Measurements from ENCODE around the gene ZNF23. TPM values are rescaled to one million over a fixed set of nuclear protein-coding genes. Genes with fewer than 3 reads are reported as not detected.
A peak's percentile ranks its signal among the peaks of the same experiment; 100 is the strongest.

Gene ZNF23
- polyA plus RNA-seq, 10 donors = 9.1 to 14.0 (median 10.6) TPM

DNA sequence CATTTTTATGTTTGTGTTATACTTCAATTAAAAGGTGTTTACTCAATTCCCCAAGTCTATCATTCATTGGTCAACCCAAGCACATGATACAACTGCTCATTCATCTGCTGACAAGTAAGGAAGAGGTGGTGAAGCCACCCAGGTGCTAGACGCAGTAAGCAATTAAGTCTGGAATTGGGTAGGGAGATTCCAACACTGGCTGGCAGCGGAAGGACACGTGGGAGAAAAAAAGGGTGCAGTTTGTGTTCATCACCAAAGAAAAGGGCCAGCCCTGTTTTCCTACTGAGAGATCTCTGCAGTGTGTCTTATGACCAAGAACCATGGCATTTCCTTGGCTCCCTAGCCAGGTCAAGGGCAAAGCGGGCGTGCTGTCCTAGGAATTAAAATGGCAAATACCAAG lies 11.8 kb upstream of the ZNF23 start:
- DNase-seq = no peak

- no peak for DNase-seq
These were observed 10.9 kb upstream of the ZNF23 start for GRCh38 chr16:71472931-71473330.

GRCh38 chr16:71472051-71472450 lies 10.0 kb upstream of the ZNF23 start:
- no peak for DNase-seq

DNA sequence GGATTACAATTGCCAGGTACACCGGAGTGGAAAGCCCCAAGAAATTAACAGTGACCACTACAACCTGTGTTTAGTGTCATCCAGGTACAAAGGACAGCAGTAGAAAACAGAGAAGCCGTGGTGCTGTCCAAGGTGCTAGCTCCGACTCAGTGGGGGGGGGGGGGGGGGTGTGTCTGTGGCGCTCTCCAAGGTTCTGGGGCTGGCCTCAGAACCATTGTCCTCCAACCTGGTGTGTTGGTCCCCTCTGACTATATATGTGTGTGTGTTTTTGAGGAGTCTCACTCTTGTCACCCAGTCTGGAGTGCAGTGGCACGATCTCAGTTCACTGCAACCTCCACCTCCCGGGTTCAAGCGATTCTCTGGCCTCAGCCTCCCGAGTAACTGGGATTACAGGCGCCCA lies 5.8 kb upstream of the ZNF23 start:
- peak; percentile 21 to 53 (median 46) for DNase-seq

DNA sequence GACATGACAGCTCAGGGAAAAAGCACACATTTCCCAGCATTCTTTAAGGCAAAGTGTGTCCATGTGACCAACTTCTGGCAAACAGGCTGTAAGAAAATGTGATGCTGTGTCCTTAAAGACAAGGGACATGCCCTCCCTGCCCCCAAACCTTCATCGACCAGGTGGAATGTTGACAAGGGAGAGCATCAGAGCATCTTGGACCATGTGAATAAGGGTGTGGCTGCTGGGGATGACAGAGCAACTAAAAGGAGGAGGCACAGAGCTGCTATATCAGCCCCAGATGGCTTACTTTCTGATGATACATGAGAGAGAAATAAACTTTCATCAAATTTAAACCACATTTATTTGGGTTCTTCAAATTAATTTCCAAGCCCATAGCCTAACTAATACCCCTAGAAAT lies 2.2 kb upstream of the ZNF23 start:
- no peak for DNase-seq

DNA sequence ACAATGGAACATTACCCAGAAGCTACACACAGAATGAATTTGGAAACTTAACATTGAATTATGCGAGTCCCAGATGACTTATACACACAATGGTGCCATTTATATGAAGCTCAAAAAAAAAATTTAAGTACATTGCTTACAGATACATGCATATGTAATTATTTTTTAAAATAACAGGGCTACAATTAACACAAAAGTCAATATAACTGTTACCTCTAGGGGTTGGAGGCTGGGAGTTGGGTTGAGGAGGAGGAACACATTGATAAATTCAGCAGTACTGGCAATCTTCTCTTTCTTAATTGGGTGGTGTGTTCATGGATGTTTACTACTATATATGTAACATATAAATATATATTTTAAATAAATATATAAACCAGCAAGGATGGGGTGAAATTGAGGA lies 1.1 kb downstream of the ZNF23 start:
- DNase-seq = no peak

- peak in 1 of 3 donors; percentile 72 for DNase-seq
These were observed 1.8 kb downstream of the ZNF23 start for GRCh38 chr16:71460236-71460635.

- DNase-seq = no peak
These were observed 2.5 kb downstream of the ZNF23 start for GRCh38 chr16:71459510-71459909.

DNA sequence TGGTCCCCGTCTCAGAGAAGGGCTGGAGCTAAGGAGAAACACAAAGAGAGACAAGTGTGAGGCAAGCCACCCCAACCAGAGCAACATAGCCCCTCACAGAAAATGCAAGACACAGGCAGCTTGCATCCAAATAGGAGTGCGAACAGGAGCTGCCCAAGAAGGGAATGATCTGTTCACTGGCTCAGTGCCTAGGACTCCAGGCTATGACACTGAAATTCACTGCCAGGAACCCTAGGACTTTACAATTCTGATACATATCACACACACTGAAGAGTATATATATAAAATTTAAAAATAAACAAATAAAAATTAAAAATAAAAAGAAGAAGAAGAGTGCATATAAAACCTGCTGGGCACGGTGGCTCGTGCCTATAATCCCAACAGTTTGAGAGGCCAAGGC lies 5.2 kb downstream of the ZNF23 start:
- DNase-seq = no peak

GRCh38 chr16:71453036-71453435 lies 9.0 kb downstream of the ZNF23 start:
- DNase-seq = no peak

GRCh38 chr16:71449020-71449419 lies 13.0 kb downstream of the ZNF23 start:
- DNase-seq = no peak

GRCh38 chr16:71448274-71448866 lies 13.7 kb downstream of the ZNF23 start:
- DNase-seq = no peak

DNA sequence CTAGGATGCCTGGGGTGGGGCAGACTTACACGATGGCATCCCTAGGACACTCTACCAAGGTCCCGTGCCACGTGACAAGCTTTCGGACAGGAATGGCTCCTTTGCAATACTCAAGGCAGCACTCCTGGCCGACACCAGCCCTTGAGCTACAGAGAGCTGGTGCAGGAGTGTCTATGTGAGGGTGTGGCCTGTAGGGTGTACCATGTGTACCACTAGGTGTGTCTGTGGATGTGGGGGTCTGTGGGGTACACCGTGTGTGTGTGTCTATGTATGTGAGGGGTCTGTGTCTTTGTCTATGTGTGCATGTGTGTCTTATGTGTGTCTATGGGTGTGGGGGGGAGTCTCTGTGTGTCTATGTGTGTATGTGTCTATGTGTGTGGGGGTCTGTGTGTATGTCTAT lies 18.3 kb downstream of the ZNF23 start:
- no peak for DNase-seq

DNA sequence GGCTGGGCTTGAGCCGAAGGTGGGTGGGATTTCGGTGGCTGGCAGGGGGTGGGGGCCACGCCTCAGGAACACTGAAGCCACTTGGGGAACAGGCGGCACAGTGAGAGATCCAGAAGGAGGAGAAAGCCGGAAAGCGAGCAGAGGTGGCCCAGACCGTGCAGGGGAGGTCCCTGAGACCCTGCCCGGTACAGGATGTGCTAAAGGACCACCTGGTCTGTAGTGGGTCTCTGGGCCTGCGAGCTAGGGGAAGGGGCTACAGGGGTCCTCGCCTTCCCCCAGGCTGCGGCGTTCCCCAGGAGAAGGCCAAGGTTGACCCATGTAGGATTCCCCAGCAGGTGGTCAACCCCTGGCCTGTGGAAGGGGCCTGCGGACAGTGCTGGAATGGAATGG lies 20.0 kb downstream of the ZNF23 start, which contains the start of gene TLE7:
Gene TLE7 (minus strand): TSS at position 4 of the 390 bp plus-strand sequence. CDS start 8,730 bp downstream, outside the sequence.
- DNase-seq = no peak

GRCh38 chr16:71441348-71442050 lies 20.5 kb downstream of the ZNF23 start:
- DNase-seq = no peak

DNA sequence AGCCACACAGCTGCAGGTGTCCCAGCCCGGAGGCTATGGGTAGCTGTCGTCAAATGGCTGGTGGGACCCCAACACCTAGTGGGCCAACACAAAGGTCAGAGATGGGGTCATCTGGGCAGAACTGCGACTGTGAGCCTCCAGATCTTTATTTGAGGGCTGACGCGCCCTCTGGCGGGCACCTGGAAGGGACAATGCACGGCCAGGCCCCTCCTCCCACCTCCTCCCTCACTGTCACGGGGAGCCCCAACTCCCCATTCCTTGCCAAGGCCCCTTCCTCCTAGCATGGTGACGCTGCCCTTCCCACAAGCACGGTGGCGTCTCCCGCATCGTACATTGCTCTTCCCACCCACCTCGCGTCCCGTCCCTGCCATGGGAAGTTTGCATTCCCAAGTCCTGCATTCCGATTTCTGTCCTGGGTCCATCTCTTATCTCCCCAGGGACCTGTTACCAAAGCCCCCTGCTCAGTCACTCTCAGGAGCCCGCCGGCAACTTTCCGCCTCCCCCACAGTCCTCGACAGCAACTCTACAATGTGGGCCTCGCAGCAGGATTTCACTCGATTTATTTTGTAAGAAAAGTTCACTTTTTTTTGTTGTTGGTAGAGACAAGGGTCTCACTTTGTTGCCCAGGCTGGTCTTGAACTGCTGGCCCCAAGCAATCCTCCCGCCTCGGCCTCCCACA lies 21.2 kb downstream of the ZNF23 start:
- no peak for DNase-seq

DNA sequence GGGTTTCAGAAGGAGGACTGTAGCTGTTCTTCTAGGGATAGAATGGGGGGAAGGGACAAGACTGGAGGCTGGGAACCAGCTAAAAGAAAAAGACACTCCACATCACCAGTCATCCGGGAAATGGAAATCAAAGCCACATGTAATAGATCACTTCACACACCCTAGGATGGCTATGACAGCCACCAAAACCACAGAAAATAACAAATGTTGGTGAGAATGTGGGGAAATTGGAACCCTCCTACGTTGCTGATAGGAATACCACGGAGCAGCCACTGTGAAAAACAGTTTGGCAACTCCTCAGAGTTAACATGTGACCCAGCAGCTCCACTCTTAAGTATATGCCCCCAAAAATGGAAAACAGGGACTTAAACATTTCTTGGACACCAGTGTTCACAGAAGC lies 22.5 kb downstream of the ZNF23 start:
- no peak for DNase-seq

DNA sequence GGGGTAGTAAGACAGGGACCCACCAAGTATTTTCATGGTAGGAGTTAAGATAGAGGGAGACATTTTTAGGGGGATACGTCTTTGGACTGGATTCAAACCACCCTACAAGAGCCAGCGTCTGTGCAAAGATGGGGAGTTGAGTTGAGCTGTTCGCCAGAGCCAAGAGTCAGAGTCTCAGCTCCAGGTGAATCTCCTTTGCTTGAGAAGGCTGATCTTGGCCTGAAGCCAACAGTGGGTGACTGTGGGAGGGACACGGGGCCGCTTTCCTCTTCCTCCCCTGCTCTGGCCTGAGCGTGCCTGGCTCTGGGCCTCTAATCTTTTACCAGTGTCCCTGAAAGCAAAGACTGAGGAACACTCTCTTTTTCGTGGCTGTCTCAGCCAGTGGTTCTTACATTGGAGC lies 25.6 kb downstream of the ZNF23 start:
- DNase-seq = no peak

GRCh38 chr16:71432906-71433305 lies 29.1 kb downstream of the ZNF23 start:
- DNase-seq = no peak

GRCh38 chr16:71431991-71432390 lies 30.1 kb downstream of the ZNF23 start:
- no peak for DNase-seq

DNA sequence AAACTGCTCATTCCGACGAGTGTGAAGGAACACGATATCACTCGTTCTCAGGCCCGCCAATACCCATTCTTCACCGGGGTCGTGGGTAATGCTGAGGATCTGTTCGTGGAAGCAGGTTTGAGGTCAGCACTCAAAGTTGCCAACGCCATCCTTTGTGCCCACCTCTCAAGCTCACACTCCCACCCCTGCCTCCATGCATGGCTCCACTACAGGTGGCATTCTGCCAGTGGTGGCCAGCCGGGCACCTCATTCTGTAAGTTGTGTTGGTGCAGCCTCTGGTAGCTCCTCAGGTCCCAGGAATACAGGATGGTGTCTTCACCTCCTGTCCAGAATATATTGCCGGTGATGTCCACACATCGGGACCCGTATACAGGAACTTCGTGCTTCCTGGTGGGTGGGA lies 30.9 kb downstream of the ZNF23 start:
- no peak for DNase-seq

DNA sequence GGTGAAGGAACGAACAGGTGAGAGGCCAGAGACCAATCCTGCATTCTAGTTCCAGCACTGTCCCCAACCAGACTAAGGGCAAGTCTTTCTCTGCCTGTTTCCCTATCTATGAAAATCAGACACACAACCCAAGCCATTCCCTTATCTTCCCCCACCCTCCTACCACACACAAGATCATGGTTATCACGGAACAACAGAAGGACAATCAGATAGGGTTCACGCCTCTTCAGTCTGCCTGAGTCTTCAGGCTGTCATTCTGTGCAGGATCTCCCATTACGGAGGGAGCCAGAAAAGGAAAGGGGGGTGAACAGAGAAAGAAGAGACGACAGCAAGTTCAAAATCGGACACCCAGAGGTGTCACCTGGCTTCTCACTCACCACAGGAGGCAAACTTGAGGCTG lies 31.3 kb downstream of the ZNF23 start:
- no peak for DNase-seq

DNA sequence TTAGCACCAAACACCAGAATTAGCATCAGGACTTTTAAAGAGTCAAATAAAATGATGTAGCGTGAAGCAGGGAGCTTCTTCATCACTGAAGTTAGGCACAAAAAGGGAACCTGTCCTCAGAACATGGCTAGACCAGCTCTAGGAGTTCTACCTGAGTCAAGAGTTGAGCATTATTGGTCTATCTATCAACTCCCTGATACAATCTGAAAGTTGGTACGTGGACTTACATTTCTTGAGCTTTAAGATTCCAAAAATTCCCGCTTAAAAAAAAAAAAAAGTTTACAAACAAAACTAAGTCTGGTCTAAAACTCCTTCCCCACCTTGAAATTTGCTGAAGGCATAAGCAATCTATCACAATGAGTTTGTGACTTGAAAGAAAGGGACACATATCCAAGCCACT lies 32.5 kb downstream of the ZNF23 start:
- no peak for DNase-seq

Data from muscle of back (tissue), 11 donors.